K562 (cell line): ENCODE measurements around the gene GSTO2. TPM values are rescaled to one million over a fixed set of nuclear protein-coding genes. Genes with fewer than 3 reads are reported as not detected.

ENCODE experiments used
- ATAC-seq: fragments of 200-7000 bp; cut with Tn5 transposase; 3 replicates; pipeline ENCODE4 v1.9.1; 2020; ENCODE audit warnings: moderate library complexity
- BruUV-seq: library from RNA; stranded (reverse); fragments of 400-500 nt; replicated peaks from 2 replicates; lab custom pipeline; 2021; lab: Mats Ljungman, UMichigan
- CTCF ChIA-PET: fragments of 300-600 bp; formaldehyde crosslinking; extraction: SDS; loops from one replicate; lab custom pipeline; 2021; ENCODE audit warnings: low intra/inter-chr PET ratio; lab: Yijun Ruan, JAX
- POLR2A ChIA-PET: fragments of 300-600, 350-650 bp; sonication (Branson Sonifier 250); formaldehyde crosslinking; extraction: SDS; loops from one replicate; lab custom pipeline; 2021; ENCODE audit warnings: antibody characterized with exemption, inconsistent platforms; lab: Yijun Ruan, JAX
- DNase-seq, 4 experiments: peaks; one replicate each; pipeline versions ENCODE4 v3.0.0 to v3.0.0-alpha.2; 2011 to 2018; ENCODE audit warnings: low spot score in 3 of 4, mixed read lengths in 3 of 4; ENCODE audit errors: extremely low read depth in 1 of 4
- FAIRE-seq: peaks from 2 replicates; lab custom pipeline; 2011; peaks lifted over from hg19 to GRCh38; lab: Jason Lieb, UNC
- H2AFZ ChIP-seq: 2 replicates; pipeline ENCODE4 v1.6.0; 2011; ENCODE audit warnings: low read depth, low read length, control low read depth, inconsistent platforms
- H3K27ac ChIP-seq: fragments of 200-600 bp; 3 replicates; pipeline ENCODE4 v1.8.0; 2011; ENCODE audit warnings: low read depth, mild to moderate bottlenecking, control low read depth, inconsistent platforms, low read length, moderate library complexity, mixed read lengths; ENCODE audit errors: extremely low read depth
- H3K27me3 ChIP-seq, 2 experiments: fragments of 300-600 bp in 1 of 2; 2 replicates in 1 of 2; 3 replicates in 1 of 2; pipeline versions ENCODE4 v1.6.0 to v1.8.0; 2011; ENCODE audit warnings: inconsistent platforms in 2 of 2, low read length in 2 of 2, mild to moderate bottlenecking in 1 of 2, mixed read lengths in 1 of 2, moderate library complexity in 1 of 2; ENCODE audit not compliant: control insufficient read depth in 2 of 2, insufficient read depth in 2 of 2
- H3K36me3 ChIP-seq: fragments of 300-600 bp; 3 replicates; pipeline ENCODE4 v1.8.0; 2011; ENCODE audit warnings: mild to moderate bottlenecking, low read length, inconsistent platforms; ENCODE audit not compliant: control insufficient read depth, insufficient read depth
- H3K4me1 ChIP-seq, 2 experiments: fragments of 200-600 bp in 1 of 2; replicated peaks in 1 of 2; 2 replicates in 1 of 2; 3 replicates in 1 of 2; pipeline versions ENCODE4 v1.5.1 to v1.8.0; 2011; ENCODE audit warnings: inconsistent platforms in 2 of 2, low read length in 2 of 2, mild to moderate bottlenecking in 1 of 2, mixed read lengths in 1 of 2, moderate library complexity in 1 of 2; ENCODE audit not compliant: control insufficient read depth in 2 of 2, insufficient read depth in 2 of 2
- H3K4me2 ChIP-seq: 2 replicates; pipeline ENCODE4 v1.6.1; 2011; ENCODE audit warnings: low read length, control low read depth, inconsistent platforms, mixed read lengths; ENCODE audit not compliant: insufficient read depth
- H3K4me3 ChIP-seq: fragments of 200-600 bp; sonication (generic), shearing (Covaris generic); 2 replicates; pipeline ENCODE4 v1.5.1; 2016; ENCODE audit warnings: control low read depth, inconsistent platforms
- H3K79me2 ChIP-seq: fragments of 200-600 bp; 3 replicates; pipeline ENCODE4 v1.8.0; 2011; ENCODE audit warnings: low read length, inconsistent platforms; ENCODE audit not compliant: control insufficient read depth, insufficient read depth
- H3K9ac ChIP-seq, 2 experiments: 2 replicates each; pipeline versions ENCODE4 v1.6.0 to v1.6.1; 2011; ENCODE audit warnings: low read depth in 2 of 2, low read length in 2 of 2, control low read depth in 1 of 2, inconsistent platforms in 1 of 2, mild to moderate bottlenecking in 1 of 2, mixed read lengths in 1 of 2; ENCODE audit not compliant: insufficient read depth in 1 of 2
- H3K9me1 ChIP-seq: one replicate; pipeline ENCODE4 v1.6.0; 2011; ENCODE audit warnings: inconsistent platforms, mild to moderate bottlenecking, low read length, moderate library complexity; ENCODE audit not compliant: control insufficient read depth, insufficient read depth
- H3K9me3 ChIP-seq: replicated peaks from 2 replicates; pipeline ENCODE4 v1.5.1; 2011; ENCODE audit warnings: low read depth, low read length, inconsistent platforms; ENCODE audit not compliant: control insufficient read depth, insufficient read depth
- H4K20me1 ChIP-seq: replicated peaks from 2 replicates; pipeline ENCODE4 v1.6.1; 2011; ENCODE audit warnings: low read length, inconsistent platforms, mixed read lengths; ENCODE audit not compliant: control insufficient read depth, insufficient read depth
- DEAF1 ChIP-seq: fragments of 450-650 bp; formaldehyde crosslinking; IDR thresholded peaks from 2 replicates; pipeline ENCODE4 v1.4.0; 2020; ENCODE audit warnings: mild to moderate bottlenecking, moderate library complexity
- DPF2 ChIP-seq: fragments of 450-650 bp; IDR thresholded peaks from 2 replicates; pipeline ENCODE4 v1.6.1; 2016
- HMG20A ChIP-seq: fragments of 450-650 bp; formaldehyde crosslinking; conservative IDR thresholded peaks from 2 replicates; pipeline ENCODE4 v1.4.0; 2020; ENCODE audit warnings: mild to moderate bottlenecking, mixed read lengths
- STAT5B ChIP-seq: fragments of 250-450 bp; sonication (Bioruptor Pico); IDR thresholded peaks from 2 replicates; pipeline ENCODE4 v1.8.0; 2021; ENCODE audit warnings: mild to moderate bottlenecking, inconsistent platforms
- ZEB2 ChIP-seq: fragments of 450-650 bp; IDR thresholded peaks from 2 replicates; pipeline ENCODE4 v1.6.1; 2016
- ZNF146 ChIP-seq: IDR thresholded peaks from one replicate; pipeline ENCODE4 v1.6.1; 2018; ENCODE audit warnings: missing compliant biosample characterization; ENCODE audit not compliant: unreplicated experiment
- ZNF212 ChIP-seq: fragments of 450-650 bp; formaldehyde crosslinking; IDR thresholded peaks from 2 replicates; pipeline ENCODE4 v1.4.0; 2020; ENCODE audit warnings: mild to moderate bottlenecking
- WGBS: fragments of 100-300 bp; shearing (Covaris generic); methylation state at CpG from one replicate; pipeline ENCODE4 v1.1.6; 2016; ENCODE audit warnings: low coverage, mixed read lengths; ENCODE audit not compliant: insufficient coverage; ENCODE audit errors: missing lambda C conversion rate; 5-methylcytosine and 5-hydroxymethylcytosine counted together
- in situ Hi-C: fragments of 300-500 bp; cut with MboI; formaldehyde crosslinking; loops from 4 replicates; pipeline ENCODE4 v1.15.0; 2018; ENCODE audit warnings: inconsistent platforms, mixed read lengths
- intact Hi-C: fragments of 100-400 bp; cut with micrococcal nuclease; formaldehyde crosslinking; loops from 2 replicates; pipeline ENCODE4 v1.14.2; 2022
- polyA plus RNA-seq, 8 experiments: library from polyadenylated mRNA; depleted of rRNA in 4 of 8; stranded (reverse) in 5 of 8; unstranded in 3 of 8; fragments of >200 nt; fragmentation: Nextera tagmentation in 2 of 8; fragmentation: Illumina TruSeq in 1 of 8; extraction: Ambion mirVana in 2 of 8; extraction: Trizol in 1 of 8; gene quantifications; 2 replicates each; pipeline versions ENCODE4 v1.2.1 to v1.2.3, GENCODE V29; 2011 to 2014; ENCODE audit warnings: inconsistent platforms in 1 of 8, missing spikeins in 1 of 8
- total RNA-seq, 7 experiments: library from RNA; depleted of rRNA in 6 of 7; stranded (reverse); fragments of >200 nt in 6 of 7; fragmentation: Illumina TruSeq in 2 of 7; extraction: Trizol in 2 of 7; gene quantifications; 2 replicates each; pipeline versions ENCODE4 v1.2.1 to v1.2.3, GENCODE V29; 2011 to 2021; ENCODE audit warnings: low replicate concordance in 1 of 7
- TF ChIP-seq, protein P1 (sequence below): fragments of 250-450 bp; sonication (Bioruptor Pico); IDR thresholded peaks from 2 replicates; pipeline ENCODE4 v1.9.0; 2021; ENCODE audit warnings: mild to moderate bottlenecking, inconsistent platforms
- TF ChIP-seq, protein P2 (sequence below): sonication (generic); formaldehyde crosslinking; IDR thresholded peaks from 2 replicates; pipeline ENCODE4 v1.8.0; 2022; ENCODE audit warnings: mild to moderate bottlenecking, missing genetic modification reagents
- TF ChIP-seq, protein P3 (sequence below): fragments of 250-450 bp; sonication (Bioruptor Pico); IDR thresholded peaks from 2 replicates; pipeline ENCODE4 v1.8.0; 2021; ENCODE audit warnings: mild to moderate bottlenecking, moderate library complexity

Gene GSTO2
- total and polyA plus RNA-seq, 9 of the 15 experiments (the other 6 are each of a cell fraction or from before 2014, with no cell fraction given): 0.18 to 1.8 (median 0.90) TPM

- Histone ChIP-seq H3K4me2 (no peak overlapping the region), H3K4me1 (peaks cover 43 to 49% of the 10 kb centered on the region in 2 experiments), H4K20me1 (peaks cover 76% of the 10 kb centered on the region), H2AFZ (no peak overlapping the region), H3K4me3 (no peak overlapping the region), H3K27ac (no peak overlapping the region), H3K9me3 (no peaks in the 10 kb centered on the region), H3K27me3 (no peaks in the 10 kb centered on the region), H3K9me1 (peaks cover 24% of the 10 kb centered on the region), H3K36me3 (peaks cover 75% of the 10 kb centered on the region), H3K79me2 (peaks cover 100% of the 10 kb centered on the region), H3K9ac (peak overlapping the region in 1 of 2 experiments; percentile 79; a peak in 1 of 4 replicates)
- 50% methylated on average over 4 of the region's 9 CpGs for WGBS
- DNase-seq (no peak), ATAC-seq (no peak), FAIRE-seq (no peak)
- intact Hi-C loops: no loop called here
- no TSS peak for BruUV-seq
- in situ Hi-C loops: no loop called here
- TF ChIP-seq, protein P1, sequence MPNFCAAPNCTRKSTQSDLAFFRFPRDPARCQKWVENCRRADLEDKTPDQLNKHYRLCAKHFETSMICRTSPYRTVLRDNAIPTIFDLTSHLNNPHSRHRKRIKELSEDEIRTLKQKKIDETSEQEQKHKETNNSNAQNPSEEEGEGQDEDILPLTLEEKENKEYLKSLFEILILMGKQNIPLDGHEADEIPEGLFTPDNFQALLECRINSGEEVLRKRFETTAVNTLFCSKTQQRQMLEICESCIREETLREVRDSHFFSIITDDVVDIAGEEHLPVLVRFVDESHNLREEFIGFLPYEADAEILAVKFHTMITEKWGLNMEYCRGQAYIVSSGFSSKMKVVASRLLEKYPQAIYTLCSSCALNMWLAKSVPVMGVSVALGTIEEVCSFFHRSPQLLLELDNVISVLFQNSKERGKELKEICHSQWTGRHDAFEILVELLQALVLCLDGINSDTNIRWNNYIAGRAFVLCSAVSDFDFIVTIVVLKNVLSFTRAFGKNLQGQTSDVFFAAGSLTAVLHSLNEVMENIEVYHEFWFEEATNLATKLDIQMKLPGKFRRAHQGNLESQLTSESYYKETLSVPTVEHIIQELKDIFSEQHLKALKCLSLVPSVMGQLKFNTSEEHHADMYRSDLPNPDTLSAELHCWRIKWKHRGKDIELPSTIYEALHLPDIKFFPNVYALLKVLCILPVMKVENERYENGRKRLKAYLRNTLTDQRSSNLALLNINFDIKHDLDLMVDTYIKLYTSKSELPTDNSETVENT (CRISPR knock-in tag): no peak
- no peak for TF ChIP-seq ZNF212 (CRISPR knock-in tag)
- TF ChIP-seq HMG20A (CRISPR knock-in tag): no peak
- TF ChIP-seq ZNF146 (CRISPR knock-in tag): no peak
- no peak for TF ChIP-seq DEAF1 (CRISPR knock-in tag)
- TF ChIP-seq STAT5B: no peak
- no peak for TF ChIP-seq ZEB2
- TF ChIP-seq, protein P2, sequence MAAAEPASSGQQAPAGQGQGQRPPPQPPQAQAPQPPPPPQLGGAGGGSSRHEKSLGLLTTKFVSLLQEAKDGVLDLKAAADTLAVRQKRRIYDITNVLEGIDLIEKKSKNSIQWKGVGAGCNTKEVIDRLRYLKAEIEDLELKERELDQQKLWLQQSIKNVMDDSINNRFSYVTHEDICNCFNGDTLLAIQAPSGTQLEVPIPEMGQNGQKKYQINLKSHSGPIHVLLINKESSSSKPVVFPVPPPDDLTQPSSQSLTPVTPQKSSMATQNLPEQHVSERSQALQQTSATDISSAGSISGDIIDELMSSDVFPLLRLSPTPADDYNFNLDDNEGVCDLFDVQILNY (CRISPR knock-in tag): no peak
- no peak for TF ChIP-seq DPF2
- TF ChIP-seq, protein P3, sequence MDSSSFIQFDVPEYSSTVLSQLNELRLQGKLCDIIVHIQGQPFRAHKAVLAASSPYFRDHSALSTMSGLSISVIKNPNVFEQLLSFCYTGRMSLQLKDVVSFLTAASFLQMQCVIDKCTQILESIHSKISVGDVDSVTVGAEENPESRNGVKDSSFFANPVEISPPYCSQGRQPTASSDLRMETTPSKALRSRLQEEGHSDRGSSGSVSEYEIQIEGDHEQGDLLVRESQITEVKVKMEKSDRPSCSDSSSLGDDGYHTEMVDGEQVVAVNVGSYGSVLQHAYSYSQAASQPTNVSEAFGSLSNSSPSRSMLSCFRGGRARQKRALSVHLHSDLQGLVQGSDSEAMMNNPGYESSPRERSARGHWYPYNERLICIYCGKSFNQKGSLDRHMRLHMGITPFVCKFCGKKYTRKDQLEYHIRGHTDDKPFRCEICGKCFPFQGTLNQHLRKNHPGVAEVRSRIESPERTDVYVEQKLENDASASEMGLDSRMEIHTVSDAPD (CRISPR knock-in tag): no peak
- POLR2A ChIA-PET: interaction anchor here (0.6 to 1.1 kb wide), 5 partner anchors 9 to 405 kb away, joined by 3 to 4 read pairs (median 3); no protein-coding TSS in a partner anchor
- CTCF ChIA-PET: no interaction called here
These were observed 58.1 kb downstream of the GSTO2 start for GRCh38 chr10:104326991-104327610.
